GM12872 (cell line): ENCODE results near the gene UGT1A5.

Source experiments
- CTCF ChIP-seq: IDR thresholded peaks from 3 replicates; pipeline ENCODE4 v1.5.1; 2011; ENCODE audit warnings: low read depth, mild to moderate bottlenecking, low read length, moderate library complexity; ENCODE audit not compliant: insufficient read depth

The UGT1A5 gene

GRCh38 chr2:233811732-233812131 is 99.0 kb downstream of the UGT1A5 start:
- no peak for TF ChIP-seq CTCF

- no peak for TF ChIP-seq CTCF
Measured at GRCh38 chr2:233813236-233814055, 100.7 kb downstream of the UGT1A5 start.

GRCh38 chr2:233814056-233814835 is 101.5 kb downstream of the UGT1A5 start:
- TF ChIP-seq CTCF: no peak

- no peak for TF ChIP-seq CTCF
Measured at GRCh38 chr2:233815861-233816260, 103.2 kb downstream of the UGT1A5 start.

- TF ChIP-seq CTCF: no peak
Measured at GRCh38 chr2:233816334-233816733, 103.6 kb downstream of the UGT1A5 start.

GRCh38 chr2:233816771-233817170 is 104.1 kb downstream of the UGT1A5 start:
- TF ChIP-seq CTCF: no peak

- TF ChIP-seq CTCF: no peak
Measured at GRCh38 chr2:233817361-233817911, 104.7 kb downstream of the UGT1A5 start.
